GM12865 (cell line): ENCODE data around the gene GSTT2B.
"Not testable (repeated sequence)": the region's sequence is repeated elsewhere in the genome, so short reads cannot be mapped to it uniquely, and the experiment has no call there.

Source experiments
- DNase-seq: peaks from one replicate; pipeline ENCODE4 v3.0.0; 2010; ENCODE audit warnings: low read depth
- H3K4me3 ChIP-seq: 2 replicates; pipeline ENCODE4 v1.5.1; 2011; ENCODE audit warnings: mild to moderate bottlenecking, low read depth, low read length, control low read depth
- CTCF ChIP-seq: IDR thresholded peaks from 2 replicates; pipeline ENCODE4 v1.5.1; 2011; ENCODE audit warnings: low read length, control low read depth, low read depth, inconsistent platforms; ENCODE audit not compliant: insufficient read depth; ENCODE audit errors: missing control alignments

Gene GSTT2B

GRCh38 chr22:23970816-23971486 lies 10.0 kb upstream of the GSTT2B start:
- TF ChIP-seq CTCF, result no peak
- no peak overlapping the region for H3K4me3 ChIP-seq
- peak; percentile 15 for DNase-seq

- no peak overlapping the region for H3K4me3 ChIP-seq
- no peak for TF ChIP-seq CTCF
- no peak for DNase-seq
Measured at GRCh38 chr22:23970201-23970641, 9.2 kb upstream of the GSTT2B start.

- H3K4me3 ChIP-seq, result no peak overlapping the region
- no peak for DNase-seq
- TF ChIP-seq CTCF, result no peak
Measured at GRCh38 chr22:23969071-23969470, 8.1 kb upstream of the GSTT2B start.

GRCh38 chr22:23966568-23966967 lies 5.6 kb upstream of the GSTT2B start, which contains the start of gene DDTL:
TSS of gene DDTL (plus strand) at chr22:23966888. CDS start at chr22:23966915, 27 bp downstream.
- not testable (repeated sequence) for DNase-seq, H3K4me3 ChIP-seq

GRCh38 chr22:23966094-23966493 lies 5.1 kb upstream of the GSTT2B start:
- DNase-seq, H3K4me3 ChIP-seq: not testable (repeated sequence)

- not testable (repeated sequence) for H3K4me3 ChIP-seq
- peak; percentile 81 for DNase-seq
- peak; percentile 86 for TF ChIP-seq CTCF
Measured at GRCh38 chr22:23956301-23956900, 4.6 kb downstream of the GSTT2B start.

GRCh38 chr22:23955886-23956285 lies 5.1 kb downstream of the GSTT2B start:
- not testable (repeated sequence) for DNase-seq, H3K4me3 ChIP-seq

- DNase-seq, H3K4me3 ChIP-seq: not testable (repeated sequence)
Measured at GRCh38 chr22:23954991-23955305, 6.0 kb downstream of the GSTT2B start.

- not testable (repeated sequence) for DNase-seq, H3K4me3 ChIP-seq
Measured at GRCh38 chr22:23954193-23954990, 6.6 kb downstream of the GSTT2B start.

- H3K4me3 ChIP-seq, DNase-seq: not testable (repeated sequence)
Measured at GRCh38 chr22:23953485-23953884, 7.5 kb downstream of the GSTT2B start.

GRCh38 chr22:23952794-23953405 lies 8.1 kb downstream of the GSTT2B start:
- DNase-seq, result not testable (repeated sequence)

GRCh38 chr22:23951383-23951782 lies 9.6 kb downstream of the GSTT2B start:
- DNase-seq, result peak; percentile 45
- not testable (repeated sequence) for H3K4me3 ChIP-seq

More at GRCh38 chr22:23952794-23953405, 8.1 kb downstream of the GSTT2B start:
- H3K4me3 ChIP-seq, result not testable (repeated sequence)

GRCh38 chr22:23949764-23950163 lies 11.2 kb downstream of the GSTT2B start:
- not testable (repeated sequence) for H3K4me3 ChIP-seq, DNase-seq
